Psoas muscle (tissue), 8 donors: ENCODE measurements around the gene XRCC6. TPM values are rescaled to one million over a fixed set of nuclear protein-coding genes. Genes with fewer than 3 reads are reported as not detected.

ENCODE experiments used
- ATAC-seq, 4 donors: fragments of 200-7000 bp; cut with Tn5 transposase; one replicate each; pipeline ENCODE4 v1.9.1; 2020; ENCODE audit warnings: moderate library complexity in 3 of 4, mild to moderate bottlenecking in 2 of 4
- DNase-seq, 2 donors: peaks; one replicate each; pipeline ENCODE4 v3.0.0-alpha.2; 2020
- H3K27ac ChIP-seq: fragments of 200-600 bp; one replicate; pipeline ENCODE4 v1.8.0; 2022
- H3K27me3 ChIP-seq, 3 donors: fragments of 200-600 bp in 1 of 3; one replicate each; pipeline versions ENCODE4 v1.6.1 to v1.8.0; 2013 to 2022; ENCODE audit warnings: low read length in 2 of 3, mild to moderate bottlenecking in 2 of 3, moderate library complexity in 1 of 3; ENCODE audit not compliant: insufficient read depth in 3 of 3
- H3K36me3 ChIP-seq, 2 donors: fragments of 200-600 bp in 1 of 2; one replicate each; pipeline versions ENCODE4 v1.6.1 to v1.8.0; 2013 to 2022; ENCODE audit warnings: low read depth in 1 of 2, mild to moderate bottlenecking in 1 of 2, moderate library complexity in 1 of 2; ENCODE audit not compliant: insufficient read depth in 1 of 2
- H3K4me1 ChIP-seq: fragments of 200-600 bp; one replicate; pipeline ENCODE4 v1.8.0; 2022
- H3K4me3 ChIP-seq: fragments of 200-600 bp; one replicate; pipeline ENCODE4 v1.8.0; 2022; ENCODE audit warnings: mild to moderate bottlenecking
- H3K9me3 ChIP-seq: fragments of 200-600 bp; one replicate; pipeline ENCODE4 v1.8.0; 2022
- CTCF ChIP-seq: fragments of 200-600 bp; IDR thresholded peaks from one replicate; pipeline ENCODE4 v1.8.0; 2022; ENCODE audit warnings: antibody characterized with exemption
- WGBS, 3 donors: extraction: QIAGEN DNeasy Blood & Tissue Kit; methylation state at CpG; one replicate each; pipeline versions ENCODE4 v1.1.6 to v1.1.7; 2013; 5-methylcytosine and 5-hydroxymethylcytosine counted together
- intact Hi-C, 2 donors: fragments of 100-400 bp; cut with DNase I; formaldehyde crosslinking; loops; one replicate each; pipeline versions ENCODE4 v1.11.0 to v1.14.2; 2022
- polyA plus RNA-seq, 3 donors: library from polyadenylated mRNA; stranded (reverse); fragments of 200-250 nt; gene quantifications; one replicate each; pipeline ENCODE4 v1.2.3, GENCODE V29; 2013
- total RNA-seq, 4 donors: library from RNA; stranded (reverse); fragmentation: NEBNext Ultra II Directional in 2 of 4; extraction: Animal tissue kit (Norgen Biotek cat#: 25700) in 2 of 4; gene quantifications; one replicate each; pipeline versions ENCODE4 v1.2.1 to v1.2.4, GENCODE V29; 2021 to 2023
- donor health status: healthy with polysubstance abuse.
- donor health status: DM: no; HTN: no; CAD: no; lungs with moderate emphysema.
- donor health status: Bipolar disorder and iron deficiency.
- donor health status: healthy.
- donor health status: DM: yes; HTN: yes; CAD: no.
- donor health status: DM: no; HTN: no; CAD: no.
- donor health status: DM: no; HTN: no; CAD: no.
- donor health status: DM: yes; HTN: yes; CAD: no.

The XRCC6 gene
- total and polyA plus RNA-seq, 7 donors: 156 to 291 (median 236) TPM

DNA sequence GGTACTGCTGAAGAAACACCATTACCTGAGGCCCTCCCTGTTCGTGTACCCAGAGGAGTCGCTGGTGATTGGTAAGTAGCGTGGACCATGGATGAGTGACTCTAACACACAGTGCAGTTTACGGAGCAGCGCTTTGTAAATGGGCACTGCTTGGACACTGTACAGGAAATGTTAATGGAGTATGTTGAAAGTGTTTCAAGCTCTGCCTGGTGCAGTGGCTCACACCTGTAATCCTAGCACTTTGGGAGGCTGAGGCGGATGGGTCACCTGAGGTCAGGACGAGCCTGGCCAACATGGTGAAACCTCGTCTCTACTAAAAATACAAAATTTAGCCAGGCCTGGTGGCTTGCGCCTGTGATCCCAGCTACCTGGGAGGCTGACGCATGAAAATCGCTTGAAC lies 29.7 kb downstream of the XRCC6 start:
- no peak for TF ChIP-seq CTCF
- Histone ChIP-seq H3K27ac (no peak overlapping the region), H3K36me3 (peaks cover 15 to 99% of the 10 kb centered on the region in 2 donors), H3K27me3 (no peaks in the 10 kb centered on the region), H3K4me1 (no peaks in the 10 kb centered on the region), H3K4me3 (no peak overlapping the region), H3K9me3 (no peaks in the 10 kb centered on the region)
- intact Hi-C loops: no loop called here
- 74 to 86% (median 75%) methylated on average over 11 of the region's 11 CpGs for WGBS, 3 donors
- DNase-seq: no peak
- ATAC-seq: peak in 3 of 4 donors; percentile 60 to 62 (median 61)

- Histone ChIP-seq H3K4me1 (peaks cover 4% of the 10 kb centered on the region), H3K4me3 (no peak overlapping the region), H3K27me3 (no peaks in the 10 kb centered on the region), H3K9me3 (no peaks in the 10 kb centered on the region), H3K36me3 (peaks cover 25 to 100% of the 10 kb centered on the region in 2 donors), H3K27ac (no peak overlapping the region)
- TF ChIP-seq CTCF: no peak
- no peak for DNase-seq
- ATAC-seq: no peak
- WGBS, 3 donors: 92 to 100% (median 95%) methylated on average over 3 of the region's 3 CpGs
- intact Hi-C loops: no loop called here
These were observed 33.2 kb downstream of the XRCC6 start for GRCh38 chr22:41654322-41654721.

- intact Hi-C loops: no loop called here
- no peaks in the 10 kb centered on the region for H3K27me3 ChIP-seq
- no peak overlapping the region for H3K27ac ChIP-seq
- DNase-seq (no peak), ATAC-seq (no peak)
- peaks cover 36 to 100% of the 10 kb centered on the region in 2 donors for H3K36me3 ChIP-seq
- TF ChIP-seq CTCF: no peak
- H3K4me1 ChIP-seq: peaks cover 16% of the 10 kb centered on the region
- no peaks in the 10 kb centered on the region for H3K9me3 ChIP-seq
- H3K4me3 ChIP-seq: no peak overlapping the region
- WGBS, 3 donors: 69 to 74% (median 72%) methylated on average over 5 of the region's 5 CpGs
These were observed 35.5 kb downstream of the XRCC6 start for GRCh38 chr22:41656556-41656955.

DNA sequence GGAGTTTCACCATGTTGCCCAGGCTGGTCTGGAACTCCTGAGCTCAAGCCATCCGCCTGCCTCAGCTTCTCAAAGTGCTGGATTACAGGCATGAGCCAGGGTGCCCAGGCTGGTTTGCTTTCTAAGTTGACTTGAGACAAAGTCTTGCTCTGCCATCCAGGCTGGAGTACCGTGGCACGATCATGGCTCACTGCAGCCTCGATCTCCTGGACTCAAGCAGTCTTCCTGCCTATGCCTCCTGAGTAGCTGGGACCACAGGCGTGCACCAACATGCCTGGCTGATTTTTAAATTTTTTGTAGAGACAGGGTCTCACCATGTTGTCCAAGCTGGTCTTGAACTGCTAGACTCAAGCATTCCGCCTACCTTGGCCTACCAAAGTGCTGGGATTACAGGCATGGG lies 36.6 kb downstream of the XRCC6 start:
- TF ChIP-seq CTCF: no peak

GRCh38 chr22:41658869-41659268 lies 37.8 kb downstream of the XRCC6 start:
- no peak overlapping the region for H3K4me3 ChIP-seq
- H3K27me3 ChIP-seq: no peaks in the 10 kb centered on the region
- TF ChIP-seq CTCF: no peak
- no peak for ATAC-seq
- H3K9me3 ChIP-seq: no peaks in the 10 kb centered on the region
- H3K27ac ChIP-seq: peak overlapping the region; percentile 27
- peaks cover 16% of the 10 kb centered on the region for H3K4me1 ChIP-seq
- peaks cover 32 to 100% of the 10 kb centered on the region in 2 donors for H3K36me3 ChIP-seq
- intact Hi-C loops: no loop called here
- DNase-seq: no peak
- 93 to 94% (median 94%) methylated on average over 17 of the region's 17 CpGs for WGBS, 3 donors

More for the DNA sequence above, 36.6 kb downstream of the XRCC6 start:
- WGBS, 3 donors: 95 to 98% (median 97%) methylated on average over 6 of the region's 6 CpGs
- no peaks in the 10 kb centered on the region for H3K27me3 ChIP-seq
- ATAC-seq (no peak), DNase-seq (no peak)
- H3K4me1 ChIP-seq: peaks cover 16% of the 10 kb centered on the region
- H3K27ac ChIP-seq: no peak overlapping the region
- no peaks in the 10 kb centered on the region for H3K9me3 ChIP-seq
- H3K4me3 ChIP-seq: no peak overlapping the region
- H3K36me3 ChIP-seq: peaks cover 36 to 100% of the 10 kb centered on the region in 2 donors
- intact Hi-C loops: no loop called here
